PC-3 (cell line): ENCODE data around the gene CRABP2.

ENCODE experiments used
- EZH2 ChIP-seq: fragments of 300-600 bp; sonication (generic); IDR thresholded peaks from one replicate; pipeline ENCODE4 v1.6.1; 2017; ENCODE audit warnings: antibody characterized with exemption, mild to moderate bottlenecking, low read length; ENCODE audit not compliant: unreplicated experiment
- EZH2phosphoT487 ChIP-seq: fragments of 300-600 bp; sonication (generic); IDR thresholded peaks from 2 replicates; pipeline ENCODE4 v1.6.1; 2018; ENCODE audit warnings: mild to moderate bottlenecking, antibody characterized with exemption, low read length, borderline replicate concordance
- TF ChIP-seq, protein P1 (sequence below): fragments of 300-600 bp; sonication (generic); conservative IDR thresholded peaks from 2 replicates; pipeline ENCODE4 v1.5.1; 2017; ENCODE audit warnings: antibody characterized with exemption, low read depth, mild to moderate bottlenecking, low read length

DNA sequence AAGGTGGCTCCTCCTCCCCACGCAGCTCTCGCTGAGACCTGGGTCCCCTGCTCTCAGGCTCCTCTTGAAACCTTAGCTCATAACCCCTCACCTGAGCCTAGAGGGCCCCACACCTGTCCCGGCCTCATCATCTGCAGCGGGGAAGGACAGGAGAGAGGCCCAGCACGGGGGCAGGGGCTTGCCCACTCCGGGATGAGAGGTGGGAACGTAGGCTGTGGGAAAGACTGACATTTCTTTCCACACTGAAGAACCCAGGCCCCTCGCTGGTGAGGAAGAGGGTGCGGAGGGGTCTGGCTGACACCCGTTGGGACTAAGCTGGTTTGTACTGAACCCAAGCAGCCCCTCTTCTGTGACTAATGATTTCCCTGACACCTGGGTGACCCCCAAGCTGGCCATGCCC, 14.2 kb downstream of the CRABP2 start:
- TF ChIP-seq, protein P1, sequence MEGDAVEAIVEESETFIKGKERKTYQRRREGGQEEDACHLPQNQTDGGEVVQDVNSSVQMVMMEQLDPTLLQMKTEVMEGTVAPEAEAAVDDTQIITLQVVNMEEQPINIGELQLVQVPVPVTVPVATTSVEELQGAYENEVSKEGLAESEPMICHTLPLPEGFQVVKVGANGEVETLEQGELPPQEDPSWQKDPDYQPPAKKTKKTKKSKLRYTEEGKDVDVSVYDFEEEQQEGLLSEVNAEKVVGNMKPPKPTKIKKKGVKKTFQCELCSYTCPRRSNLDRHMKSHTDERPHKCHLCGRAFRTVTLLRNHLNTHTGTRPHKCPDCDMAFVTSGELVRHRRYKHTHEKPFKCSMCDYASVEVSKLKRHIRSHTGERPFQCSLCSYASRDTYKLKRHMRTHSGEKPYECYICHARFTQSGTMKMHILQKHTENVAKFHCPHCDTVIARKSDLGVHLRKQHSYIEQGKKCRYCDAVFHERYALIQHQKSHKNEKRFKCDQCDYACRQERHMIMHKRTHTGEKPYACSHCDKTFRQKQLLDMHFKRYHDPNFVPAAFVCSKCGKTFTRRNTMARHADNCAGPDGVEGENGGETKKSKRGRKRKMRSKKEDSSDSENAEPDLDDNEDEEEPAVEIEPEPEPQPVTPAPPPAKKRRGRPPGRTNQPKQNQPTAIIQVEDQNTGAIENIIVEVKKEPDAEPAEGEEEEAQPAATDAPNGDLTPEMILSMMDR: no peak
- TF ChIP-seq EZH2 (no peak), EZH2phosphoT487 (no peak)
